ENCODE results near the gene MCCC1. TPM values are rescaled to one million over a fixed set of nuclear protein-coding genes. Genes with fewer than 3 reads are reported as not detected.

MCCC1 gene
- total and polyA plus RNA-seq, 2 donors = 22.0 to 43.1 TPM

- H3K9me3 ChIP-seq (ENCODE audit: control insufficient read depth in 2 of 2, insufficient read depth in 1 of 2, low read length in 1 of 2) = no peaks in the 10 kb centered on the region
- H3K27ac ChIP-seq (ENCODE audit: low read depth in 1 of 2, low read length in 1 of 2) = no peak overlapping the region
- peaks cover 6 to 40% of the 10 kb centered on the region in 2 donors for H3K36me3 ChIP-seq (ENCODE audit: control insufficient read depth in 2 of 2, insufficient read depth in 2 of 2, low read length in 1 of 2)
- no peak for DNase-seq (ENCODE audit: low read depth in 6 of 9, low spot score in 9 of 9)
- H3K27me3 ChIP-seq (ENCODE audit: control insufficient read depth in 2 of 2, insufficient read depth in 1 of 2, low read length in 1 of 2) = no peaks in the 10 kb centered on the region
- H3K4me3 ChIP-seq (ENCODE audit: low read length in 2 of 2) = no peak overlapping the region
- WGBS = 97% methylated on average over 3 of the region's 3 CpGs
- no peaks in the 10 kb centered on the region for H3K4me1 ChIP-seq (ENCODE audit: control insufficient read depth in 2 of 2, insufficient read depth in 2 of 2, low read length in 2 of 2)
These were observed 76.3 kb downstream of the MCCC1 start for GRCh38 chr3:183022936-183023516.

GRCh38 chr3:183018421-183019192, 80.7 kb downstream of the MCCC1 start:
- Histone ChIP-seq H3K9me3 (ENCODE audit: control insufficient read depth in 2 of 2, insufficient read depth in 1 of 2, low read length in 1 of 2) (no peaks in the 10 kb centered on the region), H3K4me3 (ENCODE audit: low read length in 2 of 2) (no peak overlapping the region), H3K4me1 (ENCODE audit: control insufficient read depth in 2 of 2, insufficient read depth in 2 of 2, low read length in 2 of 2) (no peaks in the 10 kb centered on the region), H3K36me3 (ENCODE audit: control insufficient read depth in 2 of 2, insufficient read depth in 2 of 2, low read length in 1 of 2) (peaks cover 13 to 36% of the 10 kb centered on the region in 2 donors), H3K27ac (ENCODE audit: low read depth in 1 of 2, low read length in 1 of 2) (no peak overlapping the region), H3K27me3 (ENCODE audit: control insufficient read depth in 2 of 2, insufficient read depth in 1 of 2, low read length in 1 of 2) (no peaks in the 10 kb centered on the region)
- WGBS = 99% methylated on average over 3 of the region's 3 CpGs
- peak in 3 of 9 donors; percentile 7 to 44 (median 35) for DNase-seq (ENCODE audit: low read depth in 6 of 9, low spot score in 9 of 9)

DNA sequence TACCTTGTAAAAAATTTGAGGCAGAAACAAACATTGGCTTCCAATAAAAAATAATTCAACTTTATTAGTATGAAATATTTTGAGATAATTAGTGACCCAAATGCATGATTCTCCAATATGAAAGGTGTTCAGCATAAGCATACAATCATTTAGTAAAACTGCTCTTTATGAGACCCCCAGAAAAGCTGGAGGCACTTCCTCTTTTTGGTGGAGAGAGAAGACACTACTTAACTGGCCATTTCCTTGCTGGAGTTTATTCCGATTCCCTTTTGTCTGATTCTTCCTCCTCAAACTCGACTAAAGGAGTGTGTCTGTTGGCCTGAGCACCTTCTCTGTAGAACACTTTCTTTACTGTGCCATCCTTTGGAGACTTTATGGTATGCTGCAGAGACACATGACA, 84.1 kb downstream of the MCCC1 start:
- 70% methylated on average over 2 of the region's 2 CpGs for WGBS
- Histone ChIP-seq H3K36me3 (ENCODE audit: control insufficient read depth in 2 of 2, insufficient read depth in 2 of 2, low read length in 1 of 2) (peaks cover 10 to 27% of the 10 kb centered on the region in 2 donors), H3K4me3 (ENCODE audit: low read length in 2 of 2) (no peak overlapping the region), H3K27me3 (ENCODE audit: control insufficient read depth in 2 of 2, insufficient read depth in 1 of 2, low read length in 1 of 2) (no peaks in the 10 kb centered on the region), H3K27ac (ENCODE audit: low read depth in 1 of 2, low read length in 1 of 2) (no peak overlapping the region), H3K4me1 (ENCODE audit: control insufficient read depth in 2 of 2, insufficient read depth in 2 of 2, low read length in 2 of 2) (no peaks in the 10 kb centered on the region), H3K9me3 (ENCODE audit: control insufficient read depth in 2 of 2, insufficient read depth in 1 of 2, low read length in 1 of 2) (no peaks in the 10 kb centered on the region)
- DNase-seq (ENCODE audit: low read depth in 6 of 9, low spot score in 9 of 9) = no peak

- WGBS = 88% methylated on average over 6 of the region's 6 CpGs
- peaks cover 10 to 15% of the 10 kb centered on the region in 2 donors for H3K36me3 ChIP-seq (ENCODE audit: control insufficient read depth in 2 of 2, insufficient read depth in 2 of 2, low read length in 1 of 2)
- no peaks in the 10 kb centered on the region for H3K27me3 ChIP-seq (ENCODE audit: control insufficient read depth in 2 of 2, insufficient read depth in 1 of 2, low read length in 1 of 2)
- no peak overlapping the region for H3K4me3 ChIP-seq (ENCODE audit: low read length in 2 of 2)
- DNase-seq (ENCODE audit: low read depth in 6 of 9, low spot score in 9 of 9) = no peak
- H3K27ac ChIP-seq (ENCODE audit: low read depth in 1 of 2, low read length in 1 of 2) = no peak overlapping the region
- no peaks in the 10 kb centered on the region for H3K9me3 ChIP-seq (ENCODE audit: control insufficient read depth in 2 of 2, insufficient read depth in 1 of 2, low read length in 1 of 2)
- no peaks in the 10 kb centered on the region for H3K4me1 ChIP-seq (ENCODE audit: control insufficient read depth in 2 of 2, insufficient read depth in 2 of 2, low read length in 2 of 2)
These were observed 85.4 kb downstream of the MCCC1 start for GRCh38 chr3:183013856-183014255.

GRCh38 chr3:183013074-183013473, 86.2 kb downstream of the MCCC1 start:
- Histone ChIP-seq H3K36me3 (ENCODE audit: control insufficient read depth in 2 of 2, insufficient read depth in 2 of 2, low read length in 1 of 2) (peaks cover 10% of the 10 kb centered on the region in 2 donors), H3K9me3 (ENCODE audit: control insufficient read depth in 2 of 2, insufficient read depth in 1 of 2, low read length in 1 of 2) (no peaks in the 10 kb centered on the region), H3K27me3 (ENCODE audit: control insufficient read depth in 2 of 2, insufficient read depth in 1 of 2, low read length in 1 of 2) (no peaks in the 10 kb centered on the region), H3K4me3 (ENCODE audit: low read length in 2 of 2) (no peak overlapping the region), H3K4me1 (ENCODE audit: control insufficient read depth in 2 of 2, insufficient read depth in 2 of 2, low read length in 2 of 2) (no peaks in the 10 kb centered on the region), H3K27ac (ENCODE audit: low read depth in 1 of 2, low read length in 1 of 2) (no peak overlapping the region)
- no peak for DNase-seq (ENCODE audit: low read depth in 6 of 9, low spot score in 9 of 9)
- WGBS = 98% methylated on average over 5 of the region's 5 CpGs

- Histone ChIP-seq H3K9me3 (ENCODE audit: control insufficient read depth in 2 of 2, insufficient read depth in 1 of 2, low read length in 1 of 2) (no peaks in the 10 kb centered on the region), H3K27me3 (ENCODE audit: control insufficient read depth in 2 of 2, insufficient read depth in 1 of 2, low read length in 1 of 2) (no peaks in the 10 kb centered on the region), H3K4me1 (ENCODE audit: control insufficient read depth in 2 of 2, insufficient read depth in 2 of 2, low read length in 2 of 2) (no peaks in the 10 kb centered on the region), H3K36me3 (ENCODE audit: control insufficient read depth in 2 of 2, insufficient read depth in 2 of 2, low read length in 1 of 2) (peaks cover 2 to 3% of the 10 kb centered on the region in 2 donors), H3K27ac (ENCODE audit: low read depth in 1 of 2, low read length in 1 of 2) (no peak overlapping the region), H3K4me3 (ENCODE audit: low read length in 2 of 2) (no peak overlapping the region)
- DNase-seq (ENCODE audit: low read depth in 6 of 9, low spot score in 9 of 9) = no peak
These were observed 90.5 kb downstream of the MCCC1 start for GRCh38 chr3:183008800-183009199.

DNA sequence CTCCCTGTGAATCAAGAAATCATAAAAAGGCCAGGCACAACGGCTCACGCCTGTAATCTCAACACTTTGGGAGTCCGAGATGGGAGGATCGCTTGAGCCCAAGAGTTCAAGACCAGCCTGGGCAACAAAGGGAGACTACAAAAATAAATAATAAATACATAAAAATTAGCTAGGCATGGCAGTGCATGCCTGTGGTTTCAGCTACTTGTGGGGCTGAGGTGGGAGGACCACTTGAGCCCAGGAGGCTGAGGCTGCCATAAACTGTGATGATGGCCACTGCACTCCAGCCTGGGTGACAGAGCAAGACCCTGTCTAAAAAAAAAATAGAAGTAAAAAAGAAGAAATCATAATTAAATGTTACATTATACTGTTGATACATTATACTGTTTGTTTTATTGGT, 91.0 kb downstream of the MCCC1 start:
- no peaks in the 10 kb centered on the region for H3K27me3 ChIP-seq (ENCODE audit: control insufficient read depth in 2 of 2, insufficient read depth in 1 of 2, low read length in 1 of 2)
- DNase-seq (ENCODE audit: low read depth in 6 of 9, low spot score in 9 of 9) = no peak
- WGBS = 97% methylated on average over 4 of the region's 4 CpGs

GRCh38 chr3:183006396-183007002, 92.8 kb downstream of the MCCC1 start:
- DNase-seq (ENCODE audit: low read depth in 6 of 9, low spot score in 9 of 9) = no peak
- H3K9me3 ChIP-seq (ENCODE audit: control insufficient read depth in 2 of 2, insufficient read depth in 1 of 2, low read length in 1 of 2) = no peaks in the 10 kb centered on the region
- 98% methylated on average over 10 of the region's 10 CpGs for WGBS
- no peaks in the 10 kb centered on the region for H3K36me3 ChIP-seq (ENCODE audit: control insufficient read depth in 2 of 2, insufficient read depth in 2 of 2, low read length in 1 of 2)
- no peak overlapping the region for H3K27ac ChIP-seq (ENCODE audit: low read depth in 1 of 2, low read length in 1 of 2)
- no peak overlapping the region for H3K4me3 ChIP-seq (ENCODE audit: low read length in 2 of 2)
- no peaks in the 10 kb centered on the region for H3K27me3 ChIP-seq (ENCODE audit: control insufficient read depth in 2 of 2, insufficient read depth in 1 of 2, low read length in 1 of 2)
- no peaks in the 10 kb centered on the region for H3K4me1 ChIP-seq (ENCODE audit: control insufficient read depth in 2 of 2, insufficient read depth in 2 of 2, low read length in 2 of 2)

More for the DNA sequence above, 91.0 kb downstream of the MCCC1 start:
- H3K27ac ChIP-seq (ENCODE audit: low read depth in 1 of 2, low read length in 1 of 2) = no peak overlapping the region
- H3K4me3 ChIP-seq (ENCODE audit: low read length in 2 of 2) = no peak overlapping the region
- H3K9me3 ChIP-seq (ENCODE audit: control insufficient read depth in 2 of 2, insufficient read depth in 1 of 2, low read length in 1 of 2) = no peaks in the 10 kb centered on the region
- peaks cover 2 to 3% of the 10 kb centered on the region in 2 donors for H3K36me3 ChIP-seq (ENCODE audit: control insufficient read depth in 2 of 2, insufficient read depth in 2 of 2, low read length in 1 of 2)
- no peaks in the 10 kb centered on the region for H3K4me1 ChIP-seq (ENCODE audit: control insufficient read depth in 2 of 2, insufficient read depth in 2 of 2, low read length in 2 of 2)

DNA sequence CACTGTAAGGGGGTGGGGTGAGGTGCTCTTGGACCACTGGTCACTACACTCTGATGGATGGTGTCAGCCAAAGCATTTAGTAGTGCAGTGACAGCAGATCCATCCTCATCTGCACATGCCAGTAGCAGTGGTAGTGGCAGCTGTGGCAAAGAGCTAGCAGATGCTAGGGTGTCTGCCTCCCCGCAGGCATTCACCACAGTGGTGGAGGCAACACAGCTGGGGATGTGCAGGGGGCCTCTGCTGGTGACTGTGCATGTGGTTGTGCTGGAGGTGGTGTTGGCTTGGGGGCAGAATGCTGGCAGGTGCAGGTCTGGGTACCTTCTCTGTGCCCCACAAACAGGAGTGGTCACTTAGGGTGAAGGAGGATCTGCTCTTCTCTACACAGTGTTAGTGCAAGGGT, 99.5 kb downstream of the MCCC1 start:
- DNase-seq (ENCODE audit: low read depth in 6 of 9, low spot score in 9 of 9) = no peak
- Histone ChIP-seq H3K4me3 (ENCODE audit: low read length in 2 of 2) (no peak overlapping the region), H3K9me3 (ENCODE audit: control insufficient read depth in 2 of 2, insufficient read depth in 1 of 2, low read length in 1 of 2) (no peaks in the 10 kb centered on the region), H3K27me3 (ENCODE audit: control insufficient read depth in 2 of 2, insufficient read depth in 1 of 2, low read length in 1 of 2) (no peaks in the 10 kb centered on the region), H3K36me3 (ENCODE audit: control insufficient read depth in 2 of 2, insufficient read depth in 2 of 2, low read length in 1 of 2) (no peaks in the 10 kb centered on the region), H3K4me1 (ENCODE audit: control insufficient read depth in 2 of 2, insufficient read depth in 2 of 2, low read length in 2 of 2) (no peaks in the 10 kb centered on the region), H3K27ac (ENCODE audit: low read depth in 1 of 2, low read length in 1 of 2) (no peak overlapping the region)
- 83% methylated on average over 1 of the region's 1 CpG for WGBS

Measured in thymus (tissue), 11 donors.